GM12874 (cell line): ENCODE results near the gene TRABD2B.

Experiments used
- CTCF ChIP-seq: IDR thresholded peaks from 2 replicates; pipeline ENCODE4 v1.5.1; 2011; ENCODE audit warnings: low read depth, mild to moderate bottlenecking, control low read depth, low read length, moderate library complexity; ENCODE audit not compliant: insufficient read depth

TRABD2B gene

GRCh38 chr1:47991187-47991586 is 6.0 kb downstream of the TRABD2B start:
- TF ChIP-seq CTCF, result no peak

- no peak for TF ChIP-seq CTCF
Measured at GRCh38 chr1:47990286-47990685, 6.9 kb downstream of the TRABD2B start.

- TF ChIP-seq CTCF, result no peak
Measured at GRCh38 chr1:47987601-47988000, 9.6 kb downstream of the TRABD2B start.

- TF ChIP-seq CTCF, result no peak
Measured at GRCh38 chr1:47986761-47987200, 10.4 kb downstream of the TRABD2B start.

- no peak for TF ChIP-seq CTCF
Measured at GRCh38 chr1:47985018-47985417, 12.2 kb downstream of the TRABD2B start.

- TF ChIP-seq CTCF, result no peak
Measured at GRCh38 chr1:47984175-47984789, 12.9 kb downstream of the TRABD2B start.

- TF ChIP-seq CTCF, result no peak
Measured at GRCh38 chr1:47983691-47984090, 13.5 kb downstream of the TRABD2B start.
